Neutrophil (primary cell): ENCODE data around the gene LSR.
"Not testable (repeated sequence)": the region's sequence is repeated elsewhere in the genome, so short reads cannot be mapped to it uniquely, and the experiment has no call there.

ENCODE experiments used
- H3K27ac ChIP-seq: fragments of 200-600 bp; sonication (generic); 2 replicates; pipeline ENCODE4 v1.5.1; 2016; ENCODE audit warnings: mild to moderate bottlenecking, moderate library complexity
- H3K27me3 ChIP-seq: fragments of 200-600 bp; sonication (generic); 2 replicates; pipeline ENCODE4 v1.6.0; 2016; ENCODE audit warnings: mild to moderate bottlenecking
- H3K36me3 ChIP-seq: fragments of 200-600 bp; sonication (generic); 2 replicates; pipeline ENCODE4 v1.5.1; 2017
- H3K4me1 ChIP-seq, 2 experiments: fragments of 200-600 bp in 1 of 2; sonication (generic) in 1 of 2; 1 replicate in 1 of 2; 2 replicates in 1 of 2; pipeline versions ENCODE4 v1.5.1 to v1.6.1; 2013 to 2016; ENCODE audit warnings: low read depth in 1 of 2, low read length in 1 of 2, mild to moderate bottlenecking in 1 of 2, moderate library complexity in 1 of 2; ENCODE audit not compliant: control insufficient read depth in 1 of 2, insufficient read depth in 1 of 2
- H3K4me3 ChIP-seq, 2 experiments: fragments of 200-600 bp in 1 of 2; sonication (generic) in 1 of 2; 1 replicate in 1 of 2; 2 replicates in 1 of 2; pipeline ENCODE4 v1.5.1; 2013 to 2016; ENCODE audit warnings: low read depth in 1 of 2, low read length in 1 of 2, mild to moderate bottlenecking in 1 of 2, moderate library complexity in 1 of 2
- H3K9me3 ChIP-seq: fragments of 200-600 bp; sonication (generic); 2 replicates; pipeline ENCODE4 v1.5.1; 2016
- CTCF ChIP-seq: fragments of 200-600 bp; sonication (generic); IDR thresholded peaks from 2 replicates; pipeline ENCODE4 v1.5.1; 2016; ENCODE audit warnings: antibody characterized with exemption

Gene LSR

DNA sequence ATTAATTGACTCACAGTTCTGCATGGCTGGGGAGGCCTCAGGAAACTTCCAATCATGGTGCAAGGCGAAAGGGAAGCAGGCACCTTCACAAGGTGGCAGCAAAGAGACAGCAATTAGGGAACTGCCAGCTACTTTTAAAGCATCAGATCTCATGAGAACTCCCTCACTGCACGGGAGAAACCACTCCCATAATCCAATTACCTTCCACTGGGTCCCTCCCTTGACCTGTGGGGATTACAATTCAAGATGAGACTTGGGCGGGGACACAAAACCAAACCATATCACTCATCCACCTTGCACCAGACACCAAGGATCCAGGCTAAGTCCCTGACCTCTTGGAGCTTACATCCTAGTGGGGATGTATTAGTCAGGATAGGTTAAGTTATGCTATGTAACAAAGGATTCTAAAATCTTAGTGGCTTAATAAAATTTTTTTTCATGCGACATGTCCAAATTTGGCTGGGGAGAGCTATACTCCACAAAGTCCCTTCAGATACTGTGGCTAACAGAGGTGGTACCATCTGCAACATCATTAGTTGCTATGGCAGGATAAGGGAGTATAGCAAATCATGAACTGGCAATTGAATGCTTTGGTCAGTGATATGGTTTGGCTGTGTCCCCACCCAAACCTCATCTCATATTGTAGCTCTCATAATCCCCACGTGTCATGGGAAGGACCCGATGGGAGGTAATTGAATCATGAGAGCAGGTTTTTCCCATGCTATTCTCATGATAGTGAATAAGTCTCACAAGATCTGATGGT, 12.0 kb upstream of the LSR start:
- Histone ChIP-seq H3K9me3 (no peaks in the 10 kb centered on the region), H3K27me3 (peaks cover 8% of the 10 kb centered on the region), H3K4me3 (no peak overlapping the region), H3K27ac (no peak overlapping the region), H3K36me3 (no peaks in the 10 kb centered on the region), H3K4me1 (no peaks in the 10 kb centered on the region)
- TF ChIP-seq CTCF, result no peak

DNA sequence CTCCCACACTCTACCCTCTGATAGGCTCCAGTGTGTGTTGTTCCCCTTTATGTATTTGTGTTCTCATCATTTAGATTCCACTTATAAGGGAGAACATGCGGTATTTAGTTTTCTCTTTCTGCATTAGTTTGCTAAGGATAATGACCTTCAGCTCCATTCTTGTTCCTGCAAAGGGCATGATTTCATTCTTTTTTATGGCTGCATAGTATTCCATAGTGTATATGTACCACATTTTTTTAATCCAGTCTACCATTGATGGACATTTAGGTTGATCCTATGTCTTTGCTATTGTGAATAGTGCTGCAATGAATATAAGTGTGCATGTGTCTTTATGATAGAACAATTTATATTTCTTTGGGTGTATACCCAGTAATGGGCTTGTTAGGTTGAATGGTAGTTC, 9.2 kb upstream of the LSR start:
- H3K27me3 ChIP-seq, result peaks cover 13% of the 10 kb centered on the region
- H3K36me3 ChIP-seq, H3K4me3 ChIP-seq, H3K27ac ChIP-seq, H3K9me3 ChIP-seq, H3K4me1 ChIP-seq: not testable (repeated sequence)

GRCh38 chr19:35240327-35240726, 8.5 kb upstream of the LSR start:
- Histone ChIP-seq H3K36me3 (no peaks in the 10 kb centered on the region), H3K4me3 (no peak overlapping the region), H3K9me3 (no peaks in the 10 kb centered on the region), H3K4me1 (no peaks in the 10 kb centered on the region), H3K27me3 (peaks cover 13% of the 10 kb centered on the region), H3K27ac (no peak overlapping the region)
- no peak for TF ChIP-seq CTCF

- Histone ChIP-seq H3K4me3 (no peak overlapping the region), H3K4me1 (no peaks in the 10 kb centered on the region), H3K27ac (no peak overlapping the region), H3K27me3 (peaks cover 24% of the 10 kb centered on the region), H3K36me3 (no peaks in the 10 kb centered on the region), H3K9me3 (no peaks in the 10 kb centered on the region)
- no peak for TF ChIP-seq CTCF
Measured at GRCh38 chr19:35241417-35241816, 7.4 kb upstream of the LSR start.

GRCh38 chr19:35246466-35247092, 2.2 kb upstream of the LSR start:
- Histone ChIP-seq H3K4me1 (no peaks in the 10 kb centered on the region), H3K27ac (no peak overlapping the region), H3K27me3 (peaks cover 67% of the 10 kb centered on the region), H3K4me3 (no peak overlapping the region), H3K9me3 (no peaks in the 10 kb centered on the region), H3K36me3 (no peaks in the 10 kb centered on the region)
- TF ChIP-seq CTCF, result no peak

DNA sequence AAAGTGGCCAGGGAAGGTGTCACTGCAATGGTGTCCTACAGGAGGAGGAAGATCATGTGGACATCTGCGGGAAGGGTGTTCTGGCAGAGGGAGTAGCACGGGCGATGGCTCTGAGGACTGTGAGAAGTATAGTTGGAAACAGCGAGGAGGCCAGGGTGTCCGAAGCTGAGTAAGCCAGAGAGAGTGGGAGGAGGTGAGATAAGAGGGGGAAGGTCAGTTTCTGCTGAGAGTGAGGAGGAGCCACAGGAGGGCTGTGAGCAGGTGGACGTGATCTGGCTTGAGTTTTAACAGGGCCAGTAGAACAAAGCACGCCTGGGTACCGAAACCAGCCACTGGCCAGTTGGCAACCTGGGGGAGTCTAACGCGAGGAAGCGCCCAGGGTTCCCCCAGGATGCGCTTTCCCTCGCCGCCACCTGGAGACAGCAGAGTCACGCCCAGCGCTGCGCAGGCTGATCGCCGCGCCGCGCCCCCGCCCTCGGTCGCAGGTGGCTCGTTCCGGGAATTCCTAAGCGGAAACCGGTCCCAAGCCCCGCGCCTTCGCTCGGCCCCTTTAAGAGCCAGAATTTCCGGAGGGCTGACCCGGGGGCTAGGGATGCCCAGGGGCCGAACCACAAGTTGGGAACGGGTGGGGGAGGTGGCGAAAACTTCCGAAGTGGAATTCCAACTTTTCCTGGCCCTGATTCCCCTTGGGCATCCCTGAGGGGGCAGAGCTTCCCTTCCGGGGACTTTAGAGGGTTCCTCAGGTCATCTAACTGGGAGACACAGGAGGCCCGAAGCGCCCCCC, 1.1 kb upstream of the LSR start:
- Histone ChIP-seq H3K36me3 (no peaks in the 10 kb centered on the region), H3K4me1 (no peaks in the 10 kb centered on the region), H3K27ac (no peak overlapping the region), H3K9me3 (no peaks in the 10 kb centered on the region), H3K27me3 (peaks cover 68% of the 10 kb centered on the region), H3K4me3 (no peak overlapping the region)
- no peak for TF ChIP-seq CTCF
